HG03469 (cell line): ENCODE results near the gene ANXA11.

ENCODE experiments used
- ATAC-seq: cut with Tn5 transposase; IDR thresholded peaks from one replicate; pipeline ENCODE4 v1.9.1; 2021; ENCODE audit warnings: mild to moderate bottlenecking, moderate library complexity, moderate number of reproducible peaks; ENCODE audit not compliant: unreplicated experiment

Gene ANXA11

GRCh38 chr10:80167471-80168161, 37.7 kb downstream of the ANXA11 start:
- ATAC-seq, result no peak

- ATAC-seq, result no peak
These were observed 38.5 kb downstream of the ANXA11 start for GRCh38 chr10:80166581-80167470.

- no peak for ATAC-seq
These were observed 40.2 kb downstream of the ANXA11 start for GRCh38 chr10:80165173-80165572.

GRCh38 chr10:80164596-80164995, 40.7 kb downstream of the ANXA11 start:
- ATAC-seq, result no peak

GRCh38 chr10:80163741-80164341, 41.5 kb downstream of the ANXA11 start:
- no peak for ATAC-seq

GRCh38 chr10:80161321-80162083, 43.8 kb downstream of the ANXA11 start:
- no peak for ATAC-seq

- no peak for ATAC-seq
These were observed 44.7 kb downstream of the ANXA11 start for GRCh38 chr10:80160361-80161320.

GRCh38 chr10:80159166-80159873, 46.0 kb downstream of the ANXA11 start:
- ATAC-seq, result no peak

GRCh38 chr10:80158598-80159127, 46.7 kb downstream of the ANXA11 start:
- ATAC-seq, result no peak

GRCh38 chr10:80158126-80158525, 47.2 kb downstream of the ANXA11 start:
- ATAC-seq, result no peak

- ATAC-seq, result no peak
These were observed 47.8 kb downstream of the ANXA11 start for GRCh38 chr10:80157561-80157960.

- no peak for ATAC-seq
These were observed 49.1 kb downstream of the ANXA11 start for GRCh38 chr10:80156216-80156615.

- ATAC-seq, result no peak
These were observed 49.6 kb downstream of the ANXA11 start for GRCh38 chr10:80155696-80156215.

GRCh38 chr10:80154978-80155695, 50.2 kb downstream of the ANXA11 start:
- ATAC-seq, result no peak

GRCh38 chr10:80154626-80154977, 50.7 kb downstream of the ANXA11 start:
- ATAC-seq, result no peak

- no peak for ATAC-seq
These were observed 51.9 kb downstream of the ANXA11 start for GRCh38 chr10:80153460-80153859.

- no peak for ATAC-seq
These were observed 52.5 kb downstream of the ANXA11 start for GRCh38 chr10:80152820-80153219.

GRCh38 chr10:80150172-80150571, 55.2 kb downstream of the ANXA11 start:
- ATAC-seq, result no peak
